ENCODE data around the gene RAPGEF4.

RAPGEF4 gene

GRCh38 chr2:172705352-172705751 is 30.3 kb upstream of the RAPGEF4 start:
- TF ChIP-seq, protein P1, sequence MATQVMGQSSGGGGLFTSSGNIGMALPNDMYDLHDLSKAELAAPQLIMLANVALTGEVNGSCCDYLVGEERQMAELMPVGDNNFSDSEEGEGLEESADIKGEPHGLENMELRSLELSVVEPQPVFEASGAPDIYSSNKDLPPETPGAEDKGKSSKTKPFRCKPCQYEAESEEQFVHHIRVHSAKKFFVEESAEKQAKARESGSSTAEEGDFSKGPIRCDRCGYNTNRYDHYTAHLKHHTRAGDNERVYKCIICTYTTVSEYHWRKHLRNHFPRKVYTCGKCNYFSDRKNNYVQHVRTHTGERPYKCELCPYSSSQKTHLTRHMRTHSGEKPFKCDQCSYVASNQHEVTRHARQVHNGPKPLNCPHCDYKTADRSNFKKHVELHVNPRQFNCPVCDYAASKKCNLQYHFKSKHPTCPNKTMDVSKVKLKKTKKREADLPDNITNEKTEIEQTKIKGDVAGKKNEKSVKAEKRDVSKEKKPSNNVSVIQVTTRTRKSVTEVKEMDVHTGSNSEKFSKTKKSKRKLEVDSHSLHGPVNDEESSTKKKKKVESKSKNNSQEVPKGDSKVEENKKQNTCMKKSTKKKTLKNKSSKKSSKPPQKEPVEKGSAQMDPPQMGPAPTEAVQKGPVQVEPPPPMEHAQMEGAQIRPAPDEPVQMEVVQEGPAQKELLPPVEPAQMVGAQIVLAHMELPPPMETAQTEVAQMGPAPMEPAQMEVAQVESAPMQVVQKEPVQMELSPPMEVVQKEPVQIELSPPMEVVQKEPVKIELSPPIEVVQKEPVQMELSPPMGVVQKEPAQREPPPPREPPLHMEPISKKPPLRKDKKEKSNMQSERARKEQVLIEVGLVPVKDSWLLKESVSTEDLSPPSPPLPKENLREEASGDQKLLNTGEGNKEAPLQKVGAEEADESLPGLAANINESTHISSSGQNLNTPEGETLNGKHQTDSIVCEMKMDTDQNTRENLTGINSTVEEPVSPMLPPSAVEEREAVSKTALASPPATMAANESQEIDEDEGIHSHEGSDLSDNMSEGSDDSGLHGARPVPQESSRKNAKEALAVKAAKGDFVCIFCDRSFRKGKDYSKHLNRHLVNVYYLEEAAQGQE (IDR thresholded peaks at IDR 0.05; ENCODE audit: insufficient read depth in 1 of 2, low read depth in 2 of 2, low read length in 2 of 2) = no peak
- no peak for TF ChIP-seq POLR2AphosphoS5 (IDR thresholded peaks at IDR 0.05; ENCODE audit: low read depth, low read length)
- TF ChIP-seq SIN3A (IDR thresholded peaks at IDR 0.05; ENCODE audit: borderline replicate concordance, insufficient read depth, low read length) = no peak
- TF ChIP-seq TAF1 (IDR thresholded peaks at IDR 0.05; ENCODE audit: borderline replicate concordance, insufficient read depth, low read length) = no peak

- TF ChIP-seq POLR2AphosphoS5 (IDR thresholded peaks at IDR 0.05; ENCODE audit: low read depth, low read length) (no peak), SIN3A (IDR thresholded peaks at IDR 0.05; ENCODE audit: borderline replicate concordance, insufficient read depth, low read length) (no peak), FOXP2 (optimal IDR thresholded peaks at IDR 0.05; ENCODE audit: borderline replicate concordance, extremely low read depth, extremely low read length, insufficient read depth) (no peak), TAF1 (IDR thresholded peaks at IDR 0.05; ENCODE audit: borderline replicate concordance, insufficient read depth, low read length) (no peak)
- TF ChIP-seq, protein P1 (IDR thresholded peaks at IDR 0.05; ENCODE audit: insufficient read depth in 1 of 2, low read depth in 2 of 2, low read length in 2 of 2) = no peak
Measured at GRCh38 chr2:172708247-172708646, 27.4 kb upstream of the RAPGEF4 start.

DNA sequence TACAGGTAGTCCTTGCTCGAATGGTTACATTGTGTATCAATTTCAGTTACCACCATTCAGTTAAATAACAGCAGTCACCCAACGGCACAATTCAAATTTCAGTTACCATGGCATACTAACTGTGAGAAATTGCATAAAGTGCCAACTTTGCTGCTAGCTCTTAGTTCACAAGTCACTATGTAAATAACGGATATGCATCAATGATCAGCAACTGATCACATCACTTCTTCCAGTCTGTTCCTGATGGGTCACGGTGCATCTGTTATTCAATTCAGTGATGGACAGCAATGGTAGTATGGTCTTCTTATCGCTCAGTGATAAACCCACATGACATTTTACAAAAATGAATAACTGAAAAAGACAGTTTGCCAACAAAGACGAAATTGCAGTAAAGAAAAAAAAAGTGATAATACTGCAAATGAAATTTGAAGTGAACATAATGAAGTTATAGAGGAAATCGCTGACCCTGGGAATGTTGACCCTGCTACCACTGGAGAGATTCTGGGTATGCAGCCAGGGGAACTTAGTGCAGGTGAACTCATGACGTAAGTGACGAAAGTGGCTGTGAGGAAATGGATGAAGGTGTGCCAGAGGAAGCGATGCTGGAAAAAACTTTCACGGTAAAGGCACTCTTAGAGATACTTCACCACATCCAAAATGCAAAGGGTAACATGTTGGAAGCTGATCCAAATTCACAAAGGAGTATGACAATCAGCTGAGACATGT is 25.9 kb upstream of the RAPGEF4 start:
- TF ChIP-seq SIN3A (IDR thresholded peaks at IDR 0.05; ENCODE audit: borderline replicate concordance, insufficient read depth, low read length) (no peak), POLR2AphosphoS5 (IDR thresholded peaks at IDR 0.05; ENCODE audit: low read depth, low read length) (no peak), TAF1 (IDR thresholded peaks at IDR 0.05; ENCODE audit: borderline replicate concordance, insufficient read depth, low read length) (no peak), FOXP2 (optimal IDR thresholded peaks at IDR 0.05; ENCODE audit: borderline replicate concordance, extremely low read depth, extremely low read length, insufficient read depth) (no peak)
- TF ChIP-seq, protein P1 (IDR thresholded peaks at IDR 0.05; ENCODE audit: insufficient read depth in 1 of 2, low read depth in 2 of 2, low read length in 2 of 2) = no peak

DNA sequence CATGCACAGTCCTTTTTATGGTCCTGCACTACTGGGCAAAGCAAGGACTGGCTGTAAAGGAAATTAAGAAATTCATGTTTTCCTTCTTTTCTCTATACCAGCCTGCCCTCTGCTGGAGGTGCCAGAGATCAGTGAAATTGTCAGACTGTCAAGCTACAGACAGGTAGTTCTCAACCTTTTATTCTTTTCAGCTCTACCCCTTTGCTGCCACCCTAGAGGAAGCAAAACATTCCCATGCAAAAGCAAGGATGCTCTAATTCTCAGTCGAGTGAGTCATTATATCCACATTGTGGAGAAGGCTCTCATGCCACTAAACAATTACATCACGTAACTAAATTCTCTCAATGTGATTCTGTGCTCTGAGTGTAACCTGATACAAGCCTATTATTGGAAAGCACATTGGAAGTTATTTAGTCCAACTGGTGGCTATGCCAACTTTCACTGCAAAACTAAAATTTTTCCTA is 25.0 kb upstream of the RAPGEF4 start:
- TF ChIP-seq, protein P1 (IDR thresholded peaks at IDR 0.05; ENCODE audit: insufficient read depth in 1 of 2, low read depth in 2 of 2, low read length in 2 of 2) = no peak
- no peak for TF ChIP-seq SIN3A (IDR thresholded peaks at IDR 0.05; ENCODE audit: borderline replicate concordance, insufficient read depth, low read length)
- TF ChIP-seq POLR2AphosphoS5 (IDR thresholded peaks at IDR 0.05; ENCODE audit: low read depth, low read length) = no peak
- no peak for TF ChIP-seq TAF1 (IDR thresholded peaks at IDR 0.05; ENCODE audit: borderline replicate concordance, insufficient read depth, low read length)
- no peak for TF ChIP-seq FOXP2 (optimal IDR thresholded peaks at IDR 0.05; ENCODE audit: borderline replicate concordance, extremely low read depth, extremely low read length, insufficient read depth)
